ENCODE results near the gene NCAM1. TPM values are rescaled to one million over a fixed set of nuclear protein-coding genes. Genes with fewer than 3 reads are reported as not detected.

The NCAM1 gene
- total and polyA plus RNA-seq, 2 donors (not counting 1 experiment from before 2014, with no cell fraction given): 0.17 to 2.6 TPM

- TF ChIP-seq CTCF (conservative IDR thresholded peaks at IDR 0.05 in 1 of 2, IDR thresholded peaks at IDR 0.05 in 1 of 2; ENCODE audit: low read depth in 1 of 2, low read length in 2 of 2): no peak
- no peak for TF ChIP-seq EZH2 (IDR thresholded peaks at IDR 0.05; ENCODE audit: low read length, missing control alignments)
- H3K9me3 ChIP-seq (ENCODE audit: control insufficient read depth, insufficient read depth, low read depth, low read length): no peaks in the 10 kb centered on the region
- H3K36me3 ChIP-seq (ENCODE audit: control insufficient read depth, insufficient read depth, low read length): no peaks in the 10 kb centered on the region
- H3K4me3 ChIP-seq (replicated peaks in 1 of 4; ENCODE audit: control extremely low read depth in 1 of 4, insufficient read depth in 1 of 4, low read depth in 3 of 4, low read length in 4 of 4): no peak overlapping the region
- H3K79me2 ChIP-seq (ENCODE audit: control insufficient read depth, insufficient read depth, low read length): no peaks in the 10 kb centered on the region
- H3K9ac ChIP-seq (ENCODE audit: insufficient read depth, low read length): no peak overlapping the region
- H2AFZ ChIP-seq (ENCODE audit: low read length): no peak overlapping the region
- no peak overlapping the region for H3K4me2 ChIP-seq (ENCODE audit: extremely low read depth, insufficient read depth, low read length)
- no peaks in the 10 kb centered on the region for H3K27me3 ChIP-seq (ENCODE audit: control insufficient read depth, insufficient read depth, low read length)
- H3K4me1 ChIP-seq (ENCODE audit: control insufficient read depth, extremely low read depth, insufficient read depth, low read length): no peaks in the 10 kb centered on the region
- H4K20me1 ChIP-seq (ENCODE audit: control insufficient read depth, extremely low read depth, insufficient read depth, low read length): no peaks in the 10 kb centered on the region
- no peak for DNase-seq (ENCODE audit: low read depth in 2 of 2)
- H3K27ac ChIP-seq (ENCODE audit: insufficient read depth, low read length): no peak overlapping the region
Measured at GRCh38 chr11:113324250-113324649, 363.0 kb downstream of the NCAM1 start.

Measured in fibroblast of lung (primary cell).